ENCODE data around the gene HTR4. TPM values are rescaled to one million over a fixed set of nuclear protein-coding genes. Genes with fewer than 3 reads are reported as not detected.
A peak's percentile ranks its signal among the peaks of the same experiment; 100 is the strongest.

The HTR4 gene
- total RNA-seq, 2 donors from 2014 or later = not detected

DNA sequence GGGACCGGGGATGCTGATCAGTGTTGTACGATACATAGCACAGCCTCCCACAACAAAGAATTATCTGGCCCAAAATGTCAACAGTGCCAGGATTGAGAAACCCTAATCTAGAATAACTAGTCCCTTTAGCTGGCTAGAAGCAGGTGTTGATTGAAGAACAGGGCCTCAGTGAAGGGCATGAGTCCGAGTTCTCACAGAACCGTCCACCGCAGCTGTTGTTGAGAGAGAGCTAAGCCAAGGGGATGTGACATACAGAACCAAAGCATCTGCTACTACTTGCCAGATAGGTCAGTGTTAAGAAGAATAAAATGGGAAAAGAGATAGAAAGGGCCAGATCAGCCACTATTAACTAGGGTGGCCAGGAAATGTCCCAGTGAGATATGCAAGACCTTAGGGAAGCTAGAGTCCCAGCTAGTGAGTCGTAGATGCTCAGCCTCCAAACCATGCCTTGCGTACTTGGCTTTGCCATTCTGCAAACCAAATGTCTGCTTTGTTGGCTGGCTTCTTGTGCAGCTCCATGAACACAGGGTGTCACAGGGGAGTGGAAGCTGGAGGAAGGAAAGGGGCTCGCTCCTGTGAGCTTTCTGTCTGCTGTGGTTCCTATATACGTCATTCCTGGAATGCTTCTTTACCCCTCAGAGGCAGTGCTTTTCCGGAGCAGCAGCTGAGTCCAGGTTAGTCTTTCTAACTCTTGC lies 201.7 kb downstream of the HTR4 start:
- DNase-seq (ENCODE audit: low spot score in 2 of 2) = no peak
- Mint-ChIP-seq H3K27ac (no peak overlapping the region), H3K36me3 (no peaks in the 10 kb centered on the region), H3K9me3 (no peaks in the 10 kb centered on the region)
- ATAC-seq = no peak

DNA sequence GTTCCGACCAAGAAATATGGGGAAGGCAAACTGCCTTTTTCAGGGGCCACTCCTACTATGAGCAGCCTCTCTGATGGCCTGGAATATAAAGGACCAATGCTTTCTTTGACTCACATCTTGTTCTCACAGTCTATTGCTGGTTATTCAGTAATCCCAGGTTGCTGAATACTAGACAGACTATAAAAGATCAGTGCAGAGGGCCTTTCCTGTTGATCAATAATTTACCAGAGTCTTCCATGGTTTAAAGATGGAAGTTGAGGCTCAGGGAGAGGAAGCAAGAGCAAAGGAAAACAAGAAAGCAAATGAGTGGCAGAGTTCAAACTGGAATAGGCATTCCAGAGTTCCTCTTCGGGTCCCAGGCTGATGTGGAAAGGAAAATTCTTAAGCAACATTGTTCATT lies 207.7 kb downstream of the HTR4 start:
- Mint-ChIP-seq H3K9me3 (no peaks in the 10 kb centered on the region), H3K36me3 (no peaks in the 10 kb centered on the region), H3K27ac (peak overlapping the region in 1 of 2 donors; percentile 40)
- DNase-seq (ENCODE audit: low spot score in 2 of 2) (no peak), ATAC-seq (no peak)

DNA sequence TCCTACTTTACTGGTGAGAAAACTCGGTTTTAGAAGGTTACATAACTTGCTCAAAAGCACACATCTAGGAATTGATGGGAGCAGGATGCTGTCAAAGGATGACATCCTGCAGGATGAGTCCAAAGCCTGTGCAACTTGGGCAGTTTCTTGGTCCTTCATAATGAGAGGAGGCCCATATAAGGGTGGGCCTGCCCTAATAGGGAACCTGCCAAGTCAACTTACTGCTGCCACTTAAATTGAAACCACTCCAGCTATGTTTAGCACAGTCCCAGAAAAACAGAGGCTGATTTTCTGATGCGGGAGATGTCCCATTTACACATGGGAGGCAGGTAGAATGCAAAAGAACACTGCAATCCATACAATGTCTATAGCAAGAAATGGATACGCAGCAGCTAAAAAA lies 208.7 kb downstream of the HTR4 start:
- ATAC-seq = no peak
- no peaks in the 10 kb centered on the region for H3K9me3 Mint-ChIP-seq
- DNase-seq (ENCODE audit: low spot score in 2 of 2) = no peak
- no peak overlapping the region for H3K27ac Mint-ChIP-seq
- no peaks in the 10 kb centered on the region for H3K36me3 Mint-ChIP-seq

DNA sequence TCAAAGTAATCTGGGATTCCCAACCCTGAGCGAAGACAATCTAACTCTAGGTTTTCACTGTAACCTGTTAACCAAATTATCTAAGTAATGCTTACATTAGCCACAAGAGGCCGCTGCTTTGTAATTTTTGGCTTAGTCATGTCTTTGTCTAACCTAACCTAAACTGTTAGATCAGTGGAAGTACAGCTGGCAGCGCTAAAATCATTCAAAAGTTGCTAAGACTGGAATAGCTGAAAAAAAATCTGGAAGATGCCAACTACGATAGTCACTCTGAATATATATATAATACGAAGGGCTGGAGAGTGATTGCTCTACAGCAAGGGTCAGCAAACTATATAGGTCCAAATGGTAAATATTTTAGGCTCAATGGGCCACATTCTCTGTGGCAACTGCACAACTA lies 210.3 kb downstream of the HTR4 start:
- H3K9me3 Mint-ChIP-seq = no peaks in the 10 kb centered on the region
- ATAC-seq (peak; percentile 62 to 68), DNase-seq (ENCODE audit: low spot score in 2 of 2) (peak in 1 of 2 donors; percentile 65)
- H3K36me3 Mint-ChIP-seq = no peaks in the 10 kb centered on the region
- H3K27ac Mint-ChIP-seq = no peak overlapping the region

DNA sequence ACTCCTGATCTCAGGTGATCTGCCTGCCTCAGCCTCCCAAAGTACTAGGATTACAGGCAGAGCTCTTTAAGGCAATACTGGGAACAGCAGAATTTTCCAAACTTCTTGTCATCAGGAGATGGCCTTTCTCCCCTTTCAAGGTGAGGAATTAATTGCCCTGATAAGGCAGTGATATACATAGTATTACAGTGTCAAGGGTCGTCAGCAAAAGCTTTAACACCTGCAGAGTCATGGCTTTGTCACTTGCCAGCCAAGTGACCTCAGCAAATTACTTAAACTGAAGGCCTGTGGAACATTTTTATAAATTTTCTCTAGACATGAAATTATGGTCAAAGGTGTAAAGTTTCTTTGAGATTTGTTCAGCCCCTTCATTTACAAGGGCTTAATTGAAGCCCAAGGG lies 211.1 kb downstream of the HTR4 start:
- no peak for DNase-seq (ENCODE audit: low spot score in 2 of 2)
- no peak for ATAC-seq
- no peak overlapping the region for H3K27ac Mint-ChIP-seq
- no peaks in the 10 kb centered on the region for H3K36me3 Mint-ChIP-seq
- no peaks in the 10 kb centered on the region for H3K9me3 Mint-ChIP-seq

DNA sequence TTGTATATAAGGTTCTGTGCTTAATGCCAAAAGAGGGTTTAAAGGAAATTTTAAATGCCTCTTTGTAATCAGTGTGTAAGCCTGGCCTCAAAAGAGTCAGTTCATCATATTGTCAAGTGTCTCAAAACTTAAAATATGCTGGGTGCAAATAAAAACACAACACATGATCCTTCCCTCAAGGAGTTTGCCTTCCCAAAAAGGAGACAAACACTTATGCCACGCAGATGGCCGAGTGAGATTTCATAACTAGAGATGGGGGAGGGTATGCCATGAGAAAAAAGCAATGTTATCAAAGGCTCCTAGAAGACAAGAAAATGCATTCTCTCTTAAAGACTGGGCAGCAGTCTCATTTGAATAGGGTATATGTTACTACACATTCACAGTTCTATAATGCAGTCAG lies 215.4 kb downstream of the HTR4 start:
- ATAC-seq (no peak), DNase-seq (ENCODE audit: low spot score in 2 of 2) (no peak)
- Mint-ChIP-seq H3K27ac (no peak overlapping the region), H3K9me3 (no peaks in the 10 kb centered on the region), H3K36me3 (no peaks in the 10 kb centered on the region)

DNA sequence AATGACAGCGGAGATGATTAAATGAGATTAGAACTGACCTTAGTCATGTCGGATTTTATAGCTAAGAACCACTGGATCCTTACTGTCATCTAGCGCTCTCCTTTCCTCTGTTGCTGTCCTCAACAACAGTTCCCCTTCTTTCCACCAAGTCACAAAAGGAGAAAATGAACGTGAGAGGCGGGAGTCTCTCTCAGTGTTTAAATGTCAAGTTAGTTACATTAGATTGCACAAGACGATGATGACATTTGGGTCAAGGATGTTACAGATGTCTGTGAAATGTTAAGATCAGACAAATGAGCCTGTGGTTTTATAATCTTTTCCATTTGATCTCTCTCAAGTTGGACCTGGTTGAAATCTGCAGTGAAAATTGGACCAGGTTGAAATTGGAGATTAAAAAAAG lies 217.1 kb downstream of the HTR4 start:
- H3K36me3 Mint-ChIP-seq = peaks cover 0 to 8% of the 10 kb centered on the region in 2 donors
- peak; percentile 34 to 89 for ATAC-seq
- DNase-seq (ENCODE audit: low spot score in 2 of 2) = no peak
- H3K27ac Mint-ChIP-seq = peak overlapping the region; percentile 83 to 89
- no peaks in the 10 kb centered on the region for H3K9me3 Mint-ChIP-seq

DNA sequence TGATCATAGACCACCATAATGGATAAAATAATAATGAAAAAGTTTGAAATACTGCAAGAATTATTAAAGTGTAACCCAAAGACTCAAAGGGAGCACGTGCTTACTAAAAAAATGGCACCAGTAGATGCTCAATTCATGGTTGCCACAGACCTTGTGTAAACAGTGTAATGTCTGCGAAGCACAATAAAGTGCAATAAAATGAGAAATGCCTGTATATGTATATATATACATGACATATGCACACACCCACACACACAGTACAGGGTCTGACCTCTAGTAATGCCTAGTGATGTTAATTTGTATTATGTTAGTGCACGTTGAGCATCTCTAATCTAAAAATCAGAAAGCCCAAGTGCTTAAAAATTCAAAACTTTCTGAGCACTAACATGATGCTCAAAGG lies 218.3 kb downstream of the HTR4 start:
- no peak for DNase-seq (ENCODE audit: low spot score in 2 of 2)
- Mint-ChIP-seq H3K9me3 (no peaks in the 10 kb centered on the region), H3K36me3 (peaks cover 0 to 8% of the 10 kb centered on the region in 2 donors), H3K27ac (no peak overlapping the region)
- ATAC-seq = no peak

DNA sequence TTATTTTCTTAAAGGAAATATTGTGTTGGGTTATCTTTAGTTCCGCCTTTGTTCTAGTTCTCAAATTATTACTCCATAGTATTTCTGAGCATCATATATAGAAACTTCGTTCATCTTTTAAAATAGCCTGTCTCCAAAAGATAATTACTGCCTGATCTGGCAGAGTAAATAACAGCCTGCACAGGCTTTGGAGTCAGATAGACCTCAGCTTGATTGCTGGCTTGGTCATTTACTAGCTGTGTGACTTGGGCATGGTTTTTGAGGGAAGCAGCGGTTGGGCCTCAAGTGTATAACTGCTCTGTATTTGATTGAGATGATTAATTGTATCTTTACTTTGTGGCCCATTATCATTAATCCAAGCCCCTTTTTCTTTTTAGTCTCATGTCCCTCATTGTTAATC lies 220.5 kb downstream of the HTR4 start:
- Mint-ChIP-seq H3K27ac (no peak overlapping the region), H3K9me3 (no peaks in the 10 kb centered on the region), H3K36me3 (peaks cover 0 to 16% of the 10 kb centered on the region in 2 donors)
- DNase-seq (ENCODE audit: low spot score in 2 of 2) (no peak), ATAC-seq (no peak)

Other genes starting within 250 kb of the HTR4 start
- gene ADRB2, start 172.1 kb upstream of the HTR4 start, total RNA-seq = 1 to 10 TPM in 1 of 2 donors, under 1 TPM in 1; 0.29 to 1.1 TPM